ENCODE data around the gene PPP1R16B. TPM values are rescaled to one million over a fixed set of nuclear protein-coding genes. Genes with fewer than 3 reads are reported as not detected.

Gene PPP1R16B
- polyA plus RNA-seq, 2 of the 4 experiments (the other 2 are of a cell fraction) = 0.17 to 0.31 TPM

DNA sequence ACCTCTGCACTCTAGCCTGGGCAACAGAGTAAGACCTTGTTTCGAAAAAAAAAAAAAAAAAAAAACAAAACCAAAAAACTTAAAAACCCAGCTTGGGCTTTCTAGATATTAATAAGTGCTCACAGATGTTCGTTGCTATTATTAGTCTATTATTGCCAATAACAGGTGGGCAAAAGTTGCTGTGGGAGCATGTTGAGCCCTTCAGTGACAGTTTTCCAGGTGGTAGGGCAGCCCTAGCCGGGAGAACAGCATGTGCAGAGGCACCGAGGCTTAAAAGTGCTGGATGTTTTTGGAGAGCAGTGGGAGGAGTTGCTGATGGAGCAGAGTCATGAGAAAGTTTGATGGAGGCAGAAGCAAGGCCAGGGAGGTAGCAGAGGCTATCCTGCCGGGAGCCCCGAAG, 4.4 kb downstream of the PPP1R16B start:
- TF ChIP-seq CEBPB (IDR thresholded peaks at IDR 0.05) (no peak), ZFP36 (IDR thresholded peaks at IDR 0.05; ENCODE audit: borderline replicate concordance, partially characterized antibody) (no peak)
- H3K4me1 ChIP-seq = no peaks in the 10 kb centered on the region
- DNase-seq (ENCODE audit: low read depth in 1 of 2, low spot score in 1 of 2) (no peak), FAIRE-seq (no peak), ATAC-seq (no peak)
- H3K4me3 ChIP-seq = no peak overlapping the region
- ChIA-PET CTCF (interaction anchor here (1.8 kb wide), 1 partner anchor 19 kb away, joined by 10 read pairs; no protein-coding TSS in a partner anchor), POLR2A (interaction anchor here (0.6 to 0.7 kb wide), 2 partner anchors 62 to 309 kb away, joined by 5 to 11 read pairs; no protein-coding TSS in a partner anchor)
- no peak overlapping the region for H3K4me2 ChIP-seq
- no peaks in the 10 kb centered on the region for H3K9me3 ChIP-seq
- H3K27ac ChIP-seq = no peak overlapping the region
- WGBS (ENCODE audit: missing lambda C conversion rate) = 29% methylated on average over 6 of the region's 6 CpGs

DNA sequence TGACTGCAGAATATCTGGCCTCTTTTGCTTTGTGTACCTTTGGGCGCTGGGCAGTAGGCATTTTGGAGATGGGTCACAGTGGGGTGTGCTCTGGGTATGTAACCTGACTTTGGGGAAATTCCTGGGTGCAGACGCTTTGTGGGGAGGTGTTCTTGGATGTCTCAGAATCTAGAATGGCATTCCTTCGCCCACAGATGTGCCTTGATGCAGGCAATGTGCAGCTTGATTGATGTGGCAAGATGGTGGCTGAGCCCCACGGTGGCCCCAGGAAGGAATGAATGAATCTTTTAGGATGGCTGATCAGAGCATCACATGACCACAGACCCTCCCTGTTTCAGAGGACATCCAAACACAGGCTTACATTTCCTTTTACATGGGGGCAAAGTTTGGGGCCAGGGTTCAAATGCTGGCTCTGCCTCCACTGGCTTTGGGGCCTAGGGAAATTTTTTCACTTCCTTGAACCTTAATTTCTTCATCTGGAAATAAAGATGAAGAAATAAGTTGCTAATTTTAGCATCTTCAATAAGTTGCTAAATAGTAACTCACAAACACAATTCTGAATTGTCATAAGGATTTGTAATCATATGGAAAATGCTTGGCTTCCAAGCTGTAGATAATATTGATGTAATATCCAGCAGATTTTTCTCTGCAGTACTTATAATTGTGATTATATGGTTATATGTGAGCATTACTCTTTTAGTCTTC, 5.6 kb downstream of the PPP1R16B start:
- TF ChIP-seq BHLHE40 (IDR thresholded peaks at IDR 0.05; ENCODE audit: low read depth, low read length) (no peak), ZNF302 (CRISPR knock-in tag; IDR thresholded peaks at IDR 0.05) (no peak), ZSCAN20 (CRISPR knock-in tag; IDR thresholded peaks at IDR 0.05) (no peak), EP300 (IDR thresholded peaks at IDR 0.05) (no peak), MAX (IDR thresholded peaks at IDR 0.05) (no peak)
- Histone ChIP-seq H3K9me3 (no peaks in the 10 kb centered on the region), H3K4me2 (no peak overlapping the region), H3K27ac (no peak overlapping the region), H3K4me1 (peaks cover 6% of the 10 kb centered on the region; the same call in 2 of the 3 replicates), H3K4me3 (no peak overlapping the region)
- 48% methylated on average over 4 of the region's 4 CpGs for WGBS (ENCODE audit: missing lambda C conversion rate)
- FAIRE-seq (no peak), ATAC-seq (no peak), DNase-seq (ENCODE audit: low read depth in 1 of 2, low spot score in 1 of 2) (no peak)
- POLR2A ChIA-PET = no interaction called here
- CTCF ChIA-PET = no interaction called here

DNA sequence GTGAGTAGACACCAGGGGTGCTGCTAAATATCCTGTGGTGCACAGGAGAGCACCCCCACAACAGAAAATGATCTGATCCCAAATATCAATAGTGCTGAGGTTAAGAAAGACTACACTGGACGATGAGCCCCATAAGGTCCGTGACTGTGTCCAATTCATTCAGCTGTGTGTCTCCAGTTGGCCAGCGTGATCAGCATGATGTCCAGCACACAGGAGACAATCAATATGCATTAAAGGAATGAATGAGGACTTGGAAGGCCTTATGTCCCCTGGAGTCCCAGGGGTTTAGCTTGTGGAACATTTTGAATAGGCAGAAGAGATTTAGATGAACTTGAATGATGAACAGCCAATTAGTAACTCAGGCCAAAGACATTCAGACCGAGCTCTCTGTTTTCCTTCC, 6.3 kb downstream of the PPP1R16B start:
- Histone ChIP-seq H3K4me3 (no peak overlapping the region), H3K27ac (no peak overlapping the region), H3K4me2 (no peak overlapping the region), H3K9me3 (no peaks in the 10 kb centered on the region), H3K4me1 (peaks cover 6% of the 10 kb centered on the region; the same call in 2 of the 3 replicates)
- ChIA-PET POLR2A (no interaction called here), CTCF (no interaction called here)
- FAIRE-seq (no peak), ATAC-seq (no peak), DNase-seq (ENCODE audit: low read depth in 1 of 2, low spot score in 1 of 2) (no peak)
- 59% methylated on average over 4 of the region's 4 CpGs for WGBS (ENCODE audit: missing lambda C conversion rate)
- TF ChIP-seq ZFP36 (IDR thresholded peaks at IDR 0.05; ENCODE audit: borderline replicate concordance, partially characterized antibody) (no peak), HEYL (CRISPR knock-in tag; IDR thresholded peaks at IDR 0.05) (no peak), CBX2 (IDR thresholded peaks at IDR 0.05; ENCODE audit: borderline replicate concordance, low read depth) (no peak), FOXS1 (CRISPR knock-in tag; IDR thresholded peaks at IDR 0.05) (no peak), CHD4 (IDR thresholded peaks at IDR 0.05; ENCODE audit: borderline replicate concordance) (no peak), ZSCAN20 (CRISPR knock-in tag; IDR thresholded peaks at IDR 0.05) (no peak), HOXA7 (CRISPR knock-in tag; IDR thresholded peaks at IDR 0.05) (no peak), KDM1A (IDR thresholded peaks at IDR 0.05; ENCODE audit: low read depth) (no peak), BHLHE40 (IDR thresholded peaks at IDR 0.05; ENCODE audit: low read depth, low read length) (no peak), RARB (CRISPR knock-in tag; IDR thresholded peaks at IDR 0.05) (no peak)
- TF ChIP-seq, protein P1, sequence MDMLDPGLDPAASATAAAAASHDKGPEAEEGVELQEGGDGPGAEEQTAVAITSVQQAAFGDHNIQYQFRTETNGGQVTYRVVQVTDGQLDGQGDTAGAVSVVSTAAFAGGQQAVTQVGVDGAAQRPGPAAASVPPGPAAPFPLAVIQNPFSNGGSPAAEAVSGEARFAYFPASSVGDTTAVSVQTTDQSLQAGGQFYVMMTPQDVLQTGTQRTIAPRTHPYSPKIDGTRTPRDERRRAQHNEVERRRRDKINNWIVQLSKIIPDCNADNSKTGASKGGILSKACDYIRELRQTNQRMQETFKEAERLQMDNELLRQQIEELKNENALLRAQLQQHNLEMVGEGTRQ (IDR thresholded peaks at IDR 0.05) = no peak

GRCh38 chr20:38812182-38812581, 6.7 kb downstream of the PPP1R16B start:
- Histone ChIP-seq H3K9me3 (no peaks in the 10 kb centered on the region), H3K4me1 (peaks cover 6% of the 10 kb centered on the region; the same call in 2 of the 3 replicates), H3K4me2 (no peak overlapping the region), H3K27ac (no peak overlapping the region), H3K4me3 (no peak overlapping the region)
- 65% methylated on average over 5 of the region's 5 CpGs for WGBS (ENCODE audit: missing lambda C conversion rate)
- no peak for DNase-seq (ENCODE audit: low read depth in 1 of 2, low spot score in 1 of 2)
- FAIRE-seq = no peak
- ChIA-PET POLR2A (no interaction called here), CTCF (interaction anchor here (0.6 kb wide), 1 partner anchor 18 kb away, joined by 3 read pairs; no protein-coding TSS in a partner anchor)
- TF ChIP-seq TP53 (CRISPR knock-in tag; IDR thresholded peaks at IDR 0.05) (no peak), PHF8 (IDR thresholded peaks at IDR 0.05; ENCODE audit: borderline replicate concordance, low read depth) (no peak), HDAC2 (IDR thresholded peaks at IDR 0.05) (no peak), BHLHE40 (IDR thresholded peaks at IDR 0.05; ENCODE audit: low read depth, low read length) (no peak), CBX8 (IDR thresholded peaks at IDR 0.05) (no peak), POLR2AphosphoS2 (conservative IDR thresholded peaks at IDR 0.05; ENCODE audit: low read length) (no peak), HEYL (CRISPR knock-in tag; IDR thresholded peaks at IDR 0.05) (no peak), ZNF302 (CRISPR knock-in tag; IDR thresholded peaks at IDR 0.05) (no peak), RNF2 (IDR thresholded peaks at IDR 0.05; ENCODE audit: borderline replicate concordance, low read depth) (no peak), CHD2 (IDR thresholded peaks at IDR 0.05; ENCODE audit: low read length, partially characterized antibody) (no peak), FOSL2 (IDR thresholded peaks at IDR 0.05) (no peak), FOSL2 (CRISPR knock-in tag; IDR thresholded peaks at IDR 0.05) (no peak), RFX5 (IDR thresholded peaks at IDR 0.05) (no peak), PBX3 (IDR thresholded peaks at IDR 0.05) (no peak), SREBF2 (IDR thresholded peaks at IDR 0.05) (no peak), FOXS1 (CRISPR knock-in tag; IDR thresholded peaks at IDR 0.05) (no peak), CHD4 (IDR thresholded peaks at IDR 0.05; ENCODE audit: borderline replicate concordance) (no peak), EHMT2 (IDR thresholded peaks at IDR 0.05; ENCODE audit: low read depth) (no peak)
- no peak for ATAC-seq

Data from A549 (cell line).